GM10248 (cell line): ENCODE data around the gene BAG5.

Source experiments
- CTCF ChIA-PET: fragments of 300-600 bp; sonication (Branson Sonifier 250); formaldehyde crosslinking; extraction: SDS; loops from one replicate; lab custom pipeline; 2021; ENCODE audit warnings: antibody characterized with exemption; lab: Yijun Ruan, JAX
- POLR2A ChIA-PET: fragments of 350-650 bp; sonication (Branson Sonifier 250); formaldehyde crosslinking; extraction: SDS; loops from one replicate; lab custom pipeline; 2020; ENCODE audit warnings: antibody characterized with exemption; lab: Yijun Ruan, JAX
- DNase-seq: peaks from one replicate; pipeline ENCODE4 v3.0.0; 2012; ENCODE audit errors: extremely low spot score
- CTCF ChIP-seq: IDR thresholded peaks from 2 replicates; pipeline ENCODE4 v1.5.1; 2012; ENCODE audit warnings: mild to moderate bottlenecking, low read depth; ENCODE audit errors: extremely low read depth, missing control alignments, control extremely low read depth

The BAG5 gene

GRCh38 chr14:103559766-103560165 lies 2.7 kb downstream of the BAG5 start:
- TF ChIP-seq CTCF, result no peak
- ChIA-PET POLR2A (no interaction called here), CTCF (interaction anchor here (1.2 to 4.2 kb wide), 4 partner anchors 10 to 41 kb away, joined by 3 to 20 read pairs (median 12); no protein-coding TSS in a partner anchor)
- DNase-seq, result no peak

GRCh38 chr14:103558071-103558882 lies 4.2 kb downstream of the BAG5 start:
- no peak for TF ChIP-seq CTCF
- ChIA-PET POLR2A (interaction anchor here (0.5 kb wide), 1 partner anchor 132 kb away, joined by 3 read pairs; no protein-coding TSS in a partner anchor), CTCF (interaction anchor here (1.1 to 4.2 kb wide), 7 partner anchors 8 to 40 kb away, joined by 3 to 20 read pairs (median 6); partner anchors contain the start of gene CKB)
- DNase-seq, result no peak

- POLR2A ChIA-PET, result no interaction called here
- CTCF ChIA-PET, result interaction anchor here (1.0 to 4.2 kb wide), 6 partner anchors 10 to 142 kb away, joined by 3 to 20 read pairs (median 6); partner anchors contain the start of gene CKB
These were observed 5.3 kb downstream of the BAG5 start for GRCh38 chr14:103556946-103557758.

GRCh38 chr14:103555559-103556337 lies 6.7 kb downstream of the BAG5 start:
- ChIA-PET POLR2A (no interaction called here), CTCF (interaction anchor here (4.2 to 14.9 kb wide), 2 partner anchors 9 to 37 kb away, joined by 20 to 214 read pairs; partner anchors contain the start of gene CKB)

More at GRCh38 chr14:103556946-103557758, 5.3 kb downstream of the BAG5 start:
- no peak for TF ChIP-seq CTCF
- DNase-seq, result no peak

GRCh38 chr14:103552846-103553210 lies 9.6 kb downstream of the BAG5 start:
- ChIA-PET CTCF (interaction anchor here (1.7 to 14.9 kb wide), 4 partner anchors 8 to 34 kb away, joined by 7 to 214 read pairs (median 8); partner anchors contain the start of gene CKB), POLR2A (no interaction called here)
- TF ChIP-seq CTCF, result no peak
- DNase-seq, result no peak

More at GRCh38 chr14:103555559-103556337, 6.7 kb downstream of the BAG5 start:
- no peak for DNase-seq
- no peak for TF ChIP-seq CTCF
